NCI-H2029 (cell line): ENCODE results near the gene HIVEP1.
A peak's percentile ranks its signal among the peaks of the same experiment; 100 is the strongest.

Source experiments
- DNase-seq: peaks from one replicate; lab custom pipeline; 2025; lab: John Stamatoyannopoulos, UW

HIVEP1 gene

DNA sequence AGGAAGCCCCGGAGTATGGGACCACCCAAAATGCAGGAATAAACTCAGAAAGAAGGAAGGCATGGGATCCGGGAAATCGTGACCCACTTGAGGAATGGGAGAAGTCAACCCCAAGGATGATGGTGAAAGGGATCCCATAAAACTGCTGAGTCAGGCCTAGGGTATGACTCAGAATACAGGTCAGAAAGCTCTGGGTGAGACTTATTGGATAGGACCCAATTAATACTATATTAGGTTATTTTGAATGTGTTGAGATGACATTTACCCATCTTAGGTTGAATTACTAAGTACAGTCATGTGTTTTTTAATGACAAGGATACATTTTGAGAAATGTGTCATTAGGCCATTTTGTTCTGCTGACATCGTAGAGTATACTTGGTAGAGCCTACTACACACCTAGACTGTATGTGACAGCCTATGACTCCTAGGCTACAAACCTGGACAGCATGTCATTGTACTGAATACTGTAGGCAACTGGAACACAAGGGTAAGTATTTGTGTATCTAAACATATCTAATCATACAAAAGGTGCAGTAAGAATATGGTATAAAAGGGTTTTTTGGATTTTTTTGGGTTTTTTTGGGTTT lies 17.1 kb upstream of the HIVEP1 start:
- no peak for DNase-seq

- DNase-seq = no peak
Observed at GRCh38 chr6:11996751-11997150, 15.4 kb upstream of the HIVEP1 start.

- no peak for DNase-seq
Observed at GRCh38 chr6:11999246-11999645, 12.9 kb upstream of the HIVEP1 start.

GRCh38 chr6:12000174-12000573 lies 11.9 kb upstream of the HIVEP1 start:
- no peak for DNase-seq

GRCh38 chr6:12001004-12001705 lies 11.0 kb upstream of the HIVEP1 start:
- no peak for DNase-seq

DNA sequence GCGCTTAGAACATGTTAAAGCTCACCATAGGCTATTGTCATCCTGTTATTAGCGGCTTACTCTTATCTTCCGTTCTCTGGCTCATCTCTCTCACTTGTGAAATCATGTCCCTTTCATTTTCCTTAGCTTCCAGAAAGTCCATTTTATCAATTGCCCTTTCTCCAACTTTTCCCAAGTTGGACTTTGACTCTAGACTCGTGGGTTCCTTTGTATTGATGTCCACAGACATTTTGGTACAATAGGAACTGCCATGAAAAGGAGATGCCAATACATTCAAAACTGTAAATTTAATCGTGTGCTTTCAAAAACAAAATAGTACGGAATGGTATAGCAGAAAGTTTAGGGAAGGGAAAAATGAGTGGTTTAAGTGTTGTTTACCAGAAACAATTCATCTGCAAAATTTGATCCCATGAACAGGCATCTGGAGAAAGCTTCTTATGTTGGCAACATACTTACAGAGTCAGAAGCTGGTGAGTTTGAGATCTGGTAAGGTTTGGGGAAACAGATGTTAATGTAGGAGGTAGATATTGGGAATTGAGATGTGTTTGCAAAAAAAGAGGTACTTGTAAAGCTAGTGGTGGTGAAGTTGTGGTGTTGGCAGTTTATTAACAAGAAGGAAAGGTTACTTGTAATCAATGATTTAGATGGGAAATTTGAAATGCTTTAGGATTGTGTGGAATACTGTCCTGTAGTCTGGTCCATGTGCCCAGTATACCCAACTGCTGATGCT lies 10.2 kb upstream of the HIVEP1 start:
- DNase-seq = no peak

DNA sequence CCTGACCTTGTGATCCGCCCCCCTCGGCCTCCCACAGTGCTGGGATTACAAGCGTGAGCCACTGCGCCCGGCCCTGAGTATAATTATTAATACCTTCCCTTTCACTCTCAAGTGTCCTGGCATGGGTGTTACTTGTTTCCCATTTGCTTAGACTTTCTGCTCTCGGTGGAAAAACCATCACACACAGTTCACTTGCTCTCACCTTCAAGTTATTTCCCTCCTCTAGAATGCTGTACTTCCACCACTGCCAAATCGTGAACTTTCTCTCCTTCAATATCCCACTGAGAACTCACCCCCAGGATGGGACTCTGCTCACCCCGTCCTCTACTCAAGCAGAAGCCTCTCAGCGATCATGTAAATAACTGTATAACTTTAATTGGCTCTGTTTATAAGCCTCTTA lies 4.6 kb upstream of the HIVEP1 start:
- no peak for DNase-seq

GRCh38 chr6:12007887-12008286 lies 4.2 kb upstream of the HIVEP1 start:
- DNase-seq = no peak

DNA sequence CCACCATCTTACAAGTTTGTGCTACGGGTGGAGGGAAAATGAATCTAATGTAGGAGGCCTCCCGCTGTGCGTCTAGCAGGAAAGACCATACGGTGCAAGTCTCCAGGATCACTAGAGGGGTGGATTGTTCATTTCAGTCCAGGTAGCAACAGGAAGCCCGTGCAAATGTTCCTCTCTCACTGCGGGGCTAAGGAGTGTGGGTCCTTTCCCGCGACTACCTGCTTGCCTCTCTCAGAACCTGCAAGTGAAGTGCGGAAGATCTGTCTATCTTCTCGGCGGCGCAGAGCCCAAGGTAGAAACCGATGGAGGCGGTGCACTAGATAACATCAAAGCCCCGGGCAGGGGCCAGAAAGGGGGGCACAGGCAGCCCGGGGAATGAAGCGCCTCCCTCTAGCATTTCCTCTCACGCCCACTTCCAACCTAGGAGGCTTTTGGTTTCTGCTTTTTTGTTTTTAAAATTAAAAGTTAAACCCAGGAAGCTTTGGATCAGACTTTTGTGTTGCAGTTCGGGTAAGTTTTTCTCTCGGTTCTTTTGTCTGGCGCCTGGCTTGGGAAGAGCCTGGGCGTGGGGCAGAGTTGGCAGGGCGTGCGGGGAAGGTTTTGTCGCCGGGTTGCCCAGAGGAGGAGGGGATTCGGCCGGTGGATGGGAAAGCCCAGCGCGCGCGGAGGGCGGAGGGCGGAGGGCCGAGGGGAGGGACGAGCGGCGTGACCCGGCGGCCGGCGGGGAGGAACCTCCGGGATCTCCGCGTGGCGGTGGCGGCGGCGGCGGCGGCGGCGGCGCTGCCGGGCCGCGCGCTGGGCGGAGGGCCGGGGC lies 3.5 kb upstream of the HIVEP1 start:
- DNase-seq = peak; percentile 78

DNA sequence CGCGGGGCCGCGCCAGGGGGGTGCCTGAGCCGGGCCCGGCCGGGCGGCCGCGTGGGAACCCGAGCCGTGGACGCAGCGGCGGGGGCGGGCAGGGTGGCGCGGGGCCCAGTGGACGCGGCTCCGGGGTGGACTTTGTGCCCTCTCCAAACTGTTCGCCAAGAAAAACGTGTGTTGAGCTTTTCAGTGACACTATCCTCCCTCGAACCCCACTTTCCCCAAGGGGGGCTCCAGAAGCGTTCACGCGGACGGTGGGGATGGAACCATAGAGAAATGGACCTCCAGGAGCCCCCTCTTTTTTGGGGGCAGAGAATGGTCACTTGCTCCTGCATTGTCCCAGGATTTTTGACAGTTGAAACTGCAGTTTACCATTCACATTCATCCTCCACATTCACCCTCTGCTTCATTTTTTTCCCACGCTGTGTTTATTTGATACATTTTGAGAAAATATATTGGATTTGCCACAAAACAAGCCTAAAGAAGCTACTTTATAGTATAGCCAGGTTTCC lies 2.9 kb upstream of the HIVEP1 start:
- no peak for DNase-seq

GRCh38 chr6:12009876-12010634 lies 2.1 kb upstream of the HIVEP1 start:
- DNase-seq = no peak

DNA sequence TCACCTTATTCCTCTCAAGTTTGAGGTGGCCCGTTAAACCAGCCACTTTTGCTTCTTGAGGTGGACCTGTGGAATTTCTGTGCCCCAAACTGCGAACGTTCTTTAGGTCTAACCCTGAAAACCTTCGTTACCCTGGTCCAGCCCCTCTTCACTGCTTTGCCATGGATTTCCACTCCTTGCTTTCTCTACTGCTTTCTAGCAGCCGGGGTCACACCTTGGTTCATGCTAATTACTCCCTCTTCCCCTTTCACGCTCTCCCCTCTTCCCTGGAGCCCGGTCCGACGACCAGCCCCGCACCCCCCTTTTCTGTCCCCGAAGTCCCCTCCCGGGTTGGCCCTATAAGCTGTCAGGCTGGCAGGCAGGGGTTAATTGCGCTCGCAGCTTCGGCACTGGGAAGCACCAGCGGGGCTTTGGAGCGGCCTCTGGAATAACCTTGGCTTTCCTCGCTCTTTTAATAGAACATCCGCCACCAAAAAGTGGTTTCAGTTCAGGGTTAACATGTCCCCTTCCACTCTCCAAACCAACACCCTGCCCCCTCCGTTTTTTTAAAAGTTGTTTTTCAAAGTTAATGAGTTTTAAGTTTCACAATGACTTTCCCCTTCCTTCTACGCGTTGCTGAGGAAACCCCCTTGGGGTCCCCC lies 1.4 kb upstream of the HIVEP1 start:
- DNase-seq = peak; percentile 87

DNA sequence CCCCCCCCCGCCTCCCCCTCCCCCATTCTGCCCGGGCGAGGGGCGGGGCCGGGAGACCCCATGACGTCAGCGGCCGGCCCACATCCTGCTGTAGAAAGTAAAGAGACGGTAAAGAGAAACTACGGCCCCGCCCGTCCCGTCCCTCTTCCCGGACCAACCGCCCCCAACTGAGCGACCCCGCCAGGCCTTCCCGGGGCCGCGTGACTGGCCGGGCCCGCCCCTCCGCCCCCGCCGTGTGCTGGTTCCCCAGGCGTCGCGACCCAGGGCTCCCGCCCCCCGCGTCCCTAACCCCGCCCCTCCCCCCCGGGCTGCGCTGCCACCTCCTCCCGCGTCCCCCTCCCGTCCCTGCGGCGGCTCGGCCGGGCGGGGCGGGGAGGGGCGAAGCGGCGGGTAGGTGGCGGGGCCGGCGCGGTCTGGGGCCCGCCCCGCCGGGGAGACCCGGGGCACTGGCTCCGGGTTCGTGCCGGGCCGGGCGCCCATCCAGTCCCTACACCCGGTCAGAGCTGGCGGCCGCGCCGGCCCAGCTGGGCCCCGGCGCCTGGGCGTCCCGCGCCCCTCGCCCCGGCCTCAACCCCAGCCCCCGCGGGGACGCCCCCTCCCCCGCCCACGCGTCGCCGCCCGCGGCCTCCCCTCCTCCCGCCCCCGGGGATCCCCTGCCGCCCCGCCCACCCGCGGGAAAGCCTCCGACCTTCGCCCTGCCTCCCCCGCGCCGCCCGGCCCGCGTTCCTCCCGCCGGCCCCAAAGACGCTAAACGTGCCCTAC lies 655 bp upstream of the HIVEP1 start:
- DNase-seq = peak; percentile 97

- peak; percentile 82 for DNase-seq
Observed at GRCh38 chr6:12012558-12013306, 620 bp downstream of the HIVEP1 start.

GRCh38 chr6:12013307-12013719 lies 1.2 kb downstream of the HIVEP1 start:
- DNase-seq = no peak

DNA sequence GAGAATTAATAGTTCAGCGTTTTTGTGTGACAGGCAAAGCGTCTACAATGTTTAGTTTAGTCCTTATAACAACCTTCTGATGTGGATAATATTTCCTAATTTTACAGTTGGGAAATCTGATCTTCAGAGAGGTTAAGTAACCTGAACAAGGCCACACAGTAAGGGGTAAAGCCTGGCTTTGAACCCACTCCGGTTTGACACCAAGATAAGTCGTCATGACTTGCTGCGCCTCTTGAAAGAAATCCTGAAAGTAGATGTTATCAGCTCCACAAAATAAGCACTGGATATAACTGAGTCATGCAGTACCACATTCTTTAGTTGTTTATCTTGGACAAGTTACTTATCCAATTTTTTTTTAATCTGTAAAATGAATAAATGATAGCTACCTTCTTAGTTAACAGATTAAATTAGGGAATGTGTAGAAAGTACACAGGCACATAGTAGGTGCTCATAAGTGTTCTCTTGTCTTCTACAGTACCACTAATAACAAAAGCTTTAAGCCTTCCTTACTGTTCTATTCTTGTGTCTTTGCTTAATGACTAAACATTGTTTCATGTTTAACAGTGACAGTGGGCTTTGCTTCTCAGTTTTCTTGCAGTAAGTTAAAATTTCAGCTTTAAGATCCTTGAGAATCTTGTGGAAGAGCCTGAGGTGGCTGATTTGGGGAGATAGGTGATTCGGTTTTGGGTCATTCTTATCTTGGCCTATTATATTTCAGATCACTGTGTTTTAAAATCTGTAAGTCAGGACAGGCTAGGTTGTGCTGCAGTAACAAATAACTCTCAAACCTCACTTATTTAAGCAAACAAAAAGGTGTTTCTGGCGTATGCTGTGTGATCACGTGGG lies 2.1 kb downstream of the HIVEP1 start:
- DNase-seq = no peak

- no peak for DNase-seq
Observed at GRCh38 chr6:12014873-12015149, 2.7 kb downstream of the HIVEP1 start.

DNA sequence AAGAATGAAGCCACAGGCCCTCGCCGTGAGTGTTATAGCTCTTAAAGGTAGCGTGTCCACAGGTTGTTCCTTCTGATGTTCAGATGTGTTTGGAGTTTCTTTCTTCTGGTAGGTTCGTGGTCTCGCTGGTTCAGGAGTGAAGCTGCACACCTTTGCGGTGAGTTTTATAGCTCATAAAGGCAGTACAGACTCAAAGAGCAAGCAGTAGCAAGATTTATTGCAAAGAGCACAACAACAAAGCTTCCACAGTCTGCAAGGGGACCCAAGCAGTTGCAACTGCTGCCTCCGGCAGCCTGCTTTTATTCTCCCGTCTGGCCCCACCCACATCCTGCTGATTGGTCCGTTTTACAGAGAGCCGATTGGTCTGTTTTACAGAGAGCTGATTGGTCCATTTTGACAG lies 5.2 kb downstream of the HIVEP1 start:
- no peak for DNase-seq

DNA sequence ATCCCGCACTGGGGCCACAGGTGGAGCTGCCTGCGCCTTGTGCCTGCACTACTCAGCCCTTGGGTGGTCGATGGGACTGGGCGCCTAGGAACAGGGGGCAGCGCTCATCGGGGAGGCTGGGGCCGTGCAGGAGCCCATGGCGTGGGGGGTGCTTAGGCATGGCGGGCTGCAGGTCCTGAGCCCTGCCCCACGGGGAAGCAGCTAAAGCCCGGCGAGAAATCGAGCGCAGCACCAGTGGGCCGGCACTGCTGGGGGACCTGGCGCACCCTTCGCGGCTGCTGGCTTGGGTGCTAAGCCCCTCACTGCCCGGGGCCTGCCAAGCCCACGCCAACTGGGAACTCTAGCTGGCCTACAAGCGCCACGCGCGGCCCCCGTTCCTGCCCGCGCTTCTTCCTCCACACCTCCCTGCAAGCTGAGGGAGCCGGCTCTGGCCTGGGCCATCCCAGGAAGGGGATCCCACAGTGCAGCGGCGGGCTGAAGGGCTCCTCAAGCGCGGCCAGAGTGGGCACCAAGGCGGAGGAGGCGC lies 5.8 kb downstream of the HIVEP1 start:
- DNase-seq = no peak
